Breast epithelium (tissue), 3 donors: Measurements from ENCODE around the gene OBSCN.

ENCODE experiments used
- POLR2A ChIP-seq: fragments of 450-650 bp; IDR thresholded peaks from one replicate; pipeline ENCODE4 v1.6.1; 2016; ENCODE audit warnings: antibody characterized with exemption, mild to moderate bottlenecking, moderate library complexity
- POLR2AphosphoS5 ChIP-seq, 3 donors: sonication (generic); formaldehyde crosslinking; IDR thresholded peaks; one replicate each; pipeline ENCODE4 v1.6.1; 2017; ENCODE audit warnings: antibody characterized with exemption in 3 of 3
- TF ChIP-seq, protein P1 (sequence below), 3 donors: fragments of 450-650 bp; IDR thresholded peaks; one replicate each; pipeline ENCODE4 v1.5.1; 2016 to 2017; ENCODE audit warnings: antibody characterized with exemption in 3 of 3, mild to moderate bottlenecking in 3 of 3, moderate library complexity in 3 of 3

DNA sequence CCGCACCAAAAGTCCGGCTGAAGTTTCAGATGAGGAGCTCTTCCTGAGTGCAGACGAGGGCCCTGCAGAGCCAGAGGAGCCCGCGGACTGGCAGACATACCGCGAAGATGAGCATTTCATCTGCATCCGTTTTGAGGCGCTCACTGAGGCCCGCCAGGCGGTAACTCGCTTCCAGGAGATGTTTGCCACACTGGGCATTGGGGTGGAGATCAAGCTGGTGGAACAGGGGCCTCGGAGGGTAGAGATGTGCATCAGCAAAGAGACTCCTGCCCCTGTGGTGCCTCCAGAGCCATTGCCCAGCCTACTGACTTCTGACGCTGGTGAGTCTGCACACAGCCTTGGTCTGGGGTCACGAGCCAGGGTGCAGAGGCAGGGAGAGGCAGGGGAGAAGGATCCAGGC lies 114.1 kb downstream of the OBSCN start:
- TF ChIP-seq POLR2A (no peak), POLR2AphosphoS5 (IDR thresholded peaks at IDR 0.05) (no peak)
- TF ChIP-seq, protein P1, sequence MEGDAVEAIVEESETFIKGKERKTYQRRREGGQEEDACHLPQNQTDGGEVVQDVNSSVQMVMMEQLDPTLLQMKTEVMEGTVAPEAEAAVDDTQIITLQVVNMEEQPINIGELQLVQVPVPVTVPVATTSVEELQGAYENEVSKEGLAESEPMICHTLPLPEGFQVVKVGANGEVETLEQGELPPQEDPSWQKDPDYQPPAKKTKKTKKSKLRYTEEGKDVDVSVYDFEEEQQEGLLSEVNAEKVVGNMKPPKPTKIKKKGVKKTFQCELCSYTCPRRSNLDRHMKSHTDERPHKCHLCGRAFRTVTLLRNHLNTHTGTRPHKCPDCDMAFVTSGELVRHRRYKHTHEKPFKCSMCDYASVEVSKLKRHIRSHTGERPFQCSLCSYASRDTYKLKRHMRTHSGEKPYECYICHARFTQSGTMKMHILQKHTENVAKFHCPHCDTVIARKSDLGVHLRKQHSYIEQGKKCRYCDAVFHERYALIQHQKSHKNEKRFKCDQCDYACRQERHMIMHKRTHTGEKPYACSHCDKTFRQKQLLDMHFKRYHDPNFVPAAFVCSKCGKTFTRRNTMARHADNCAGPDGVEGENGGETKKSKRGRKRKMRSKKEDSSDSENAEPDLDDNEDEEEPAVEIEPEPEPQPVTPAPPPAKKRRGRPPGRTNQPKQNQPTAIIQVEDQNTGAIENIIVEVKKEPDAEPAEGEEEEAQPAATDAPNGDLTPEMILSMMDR (IDR thresholded peaks at IDR 0.05): no peak
